ENCODE measurements around the gene MAP7D1. TPM values are rescaled to one million over a fixed set of nuclear protein-coding genes. Genes with fewer than 3 reads are reported as not detected.
A peak's percentile ranks its signal among the peaks of the same experiment; 100 is the strongest.

MAP7D1 gene
- total RNA-seq, 6 experiments from 2014 or later: 202 to 234 (median 210) TPM

DNA sequence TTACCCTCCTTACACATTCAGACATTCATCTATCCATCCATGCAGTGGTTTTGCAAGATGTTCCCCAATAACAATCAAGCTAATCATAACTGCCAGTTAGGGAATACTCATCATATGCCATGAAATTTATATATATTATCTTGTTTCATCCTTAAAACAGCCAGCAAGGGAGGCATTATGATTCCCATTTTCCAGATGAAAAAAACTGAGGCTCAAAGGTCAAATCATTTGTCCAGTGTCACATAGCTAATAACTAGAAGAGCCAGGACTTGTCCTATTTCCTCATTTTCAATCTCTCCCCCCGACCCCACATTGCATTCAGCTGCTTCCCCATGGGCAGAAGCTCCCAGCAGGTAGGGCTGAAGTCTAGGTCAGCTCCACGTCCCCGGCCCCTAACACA is 23.9 kb upstream of the MAP7D1 start:
- DNase-seq: no peak
- no peaks in the 10 kb centered on the region for H3K36me3 Mint-ChIP-seq (ENCODE audit: low read depth)
- TF ChIP-seq, protein P1, sequence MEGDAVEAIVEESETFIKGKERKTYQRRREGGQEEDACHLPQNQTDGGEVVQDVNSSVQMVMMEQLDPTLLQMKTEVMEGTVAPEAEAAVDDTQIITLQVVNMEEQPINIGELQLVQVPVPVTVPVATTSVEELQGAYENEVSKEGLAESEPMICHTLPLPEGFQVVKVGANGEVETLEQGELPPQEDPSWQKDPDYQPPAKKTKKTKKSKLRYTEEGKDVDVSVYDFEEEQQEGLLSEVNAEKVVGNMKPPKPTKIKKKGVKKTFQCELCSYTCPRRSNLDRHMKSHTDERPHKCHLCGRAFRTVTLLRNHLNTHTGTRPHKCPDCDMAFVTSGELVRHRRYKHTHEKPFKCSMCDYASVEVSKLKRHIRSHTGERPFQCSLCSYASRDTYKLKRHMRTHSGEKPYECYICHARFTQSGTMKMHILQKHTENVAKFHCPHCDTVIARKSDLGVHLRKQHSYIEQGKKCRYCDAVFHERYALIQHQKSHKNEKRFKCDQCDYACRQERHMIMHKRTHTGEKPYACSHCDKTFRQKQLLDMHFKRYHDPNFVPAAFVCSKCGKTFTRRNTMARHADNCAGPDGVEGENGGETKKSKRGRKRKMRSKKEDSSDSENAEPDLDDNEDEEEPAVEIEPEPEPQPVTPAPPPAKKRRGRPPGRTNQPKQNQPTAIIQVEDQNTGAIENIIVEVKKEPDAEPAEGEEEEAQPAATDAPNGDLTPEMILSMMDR (IDR thresholded peaks at IDR 0.05): no peak
- H3K9me3 Mint-ChIP-seq: no peaks in the 10 kb centered on the region
- peaks cover 49% of the 10 kb centered on the region for H3K4me1 Mint-ChIP-seq (ENCODE audit: low read depth)
- no peak overlapping the region for H3K27ac Mint-ChIP-seq
- no peak overlapping the region for H3K4me3 Mint-ChIP-seq
- no peaks in the 10 kb centered on the region; the same call in 1 of the 2 replicates for H3K27me3 Mint-ChIP-seq (ENCODE audit: insufficient read depth)

DNA sequence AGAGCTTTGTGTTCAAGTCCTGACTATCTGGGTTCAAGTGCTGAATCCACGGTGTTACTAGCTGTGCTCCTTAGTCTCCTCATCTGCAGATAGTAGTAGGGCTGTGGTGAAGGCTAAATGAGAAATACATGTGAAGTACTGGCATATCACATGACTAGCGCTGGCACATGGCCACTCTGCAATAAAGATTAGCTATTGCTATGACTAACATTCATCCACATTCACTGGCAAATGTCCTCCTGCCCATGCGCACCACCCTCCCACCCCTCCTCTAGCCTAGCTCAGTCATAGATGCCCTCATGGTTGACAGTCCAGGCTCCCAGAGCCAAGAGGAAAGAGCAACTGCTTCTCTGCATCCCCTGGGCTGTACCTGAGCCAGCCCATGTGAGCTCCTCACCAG is 22.5 kb upstream of the MAP7D1 start:
- Mint-ChIP-seq H3K9me3 (no peaks in the 10 kb centered on the region), H3K27ac (peak overlapping the region; percentile 94), H3K36me3 (ENCODE audit: low read depth) (peaks cover 7% of the 10 kb centered on the region), H3K27me3 (ENCODE audit: insufficient read depth) (no peaks in the 10 kb centered on the region; the same call in 1 of the 2 replicates), H3K4me1 (ENCODE audit: low read depth) (peaks cover 58% of the 10 kb centered on the region), H3K4me3 (peak overlapping the region; percentile 36; the same call in 1 of the 2 replicates)
- TF ChIP-seq, protein P1 (IDR thresholded peaks at IDR 0.05): no peak
- DNase-seq: peak; percentile 97

DNA sequence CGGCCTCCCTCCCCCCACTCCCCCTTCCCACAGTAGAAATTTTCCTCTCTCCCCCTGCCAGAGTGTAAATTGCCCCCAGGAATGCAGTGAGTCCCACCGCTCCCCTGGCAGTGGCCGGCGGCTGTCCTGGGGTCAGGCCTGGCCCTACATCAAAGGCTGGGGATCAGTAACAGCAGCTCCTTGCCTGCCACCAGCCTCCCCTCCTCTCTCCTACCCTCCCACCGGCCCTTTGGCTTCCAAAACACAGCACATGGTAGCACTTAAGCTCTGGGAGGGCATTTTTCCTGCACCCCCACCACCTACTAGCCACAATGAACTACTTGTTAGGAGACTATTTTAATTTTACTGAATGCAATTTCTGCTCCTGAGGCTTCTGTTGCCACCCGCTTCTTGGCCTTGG is 21.9 kb upstream of the MAP7D1 start:
- no peaks in the 10 kb centered on the region; the same call in 1 of the 2 replicates for H3K27me3 Mint-ChIP-seq (ENCODE audit: insufficient read depth)
- peak overlapping the region; percentile 94 for H3K27ac Mint-ChIP-seq
- peaks cover 54% of the 10 kb centered on the region for H3K4me1 Mint-ChIP-seq (ENCODE audit: low read depth)
- no peaks in the 10 kb centered on the region for H3K9me3 Mint-ChIP-seq
- peak overlapping the region; percentile 36; the same call in 1 of the 2 replicates for H3K4me3 Mint-ChIP-seq
- no peak for DNase-seq
- TF ChIP-seq, protein P1 (IDR thresholded peaks at IDR 0.05): no peak
- H3K36me3 Mint-ChIP-seq (ENCODE audit: low read depth): peaks cover 7% of the 10 kb centered on the region

DNA sequence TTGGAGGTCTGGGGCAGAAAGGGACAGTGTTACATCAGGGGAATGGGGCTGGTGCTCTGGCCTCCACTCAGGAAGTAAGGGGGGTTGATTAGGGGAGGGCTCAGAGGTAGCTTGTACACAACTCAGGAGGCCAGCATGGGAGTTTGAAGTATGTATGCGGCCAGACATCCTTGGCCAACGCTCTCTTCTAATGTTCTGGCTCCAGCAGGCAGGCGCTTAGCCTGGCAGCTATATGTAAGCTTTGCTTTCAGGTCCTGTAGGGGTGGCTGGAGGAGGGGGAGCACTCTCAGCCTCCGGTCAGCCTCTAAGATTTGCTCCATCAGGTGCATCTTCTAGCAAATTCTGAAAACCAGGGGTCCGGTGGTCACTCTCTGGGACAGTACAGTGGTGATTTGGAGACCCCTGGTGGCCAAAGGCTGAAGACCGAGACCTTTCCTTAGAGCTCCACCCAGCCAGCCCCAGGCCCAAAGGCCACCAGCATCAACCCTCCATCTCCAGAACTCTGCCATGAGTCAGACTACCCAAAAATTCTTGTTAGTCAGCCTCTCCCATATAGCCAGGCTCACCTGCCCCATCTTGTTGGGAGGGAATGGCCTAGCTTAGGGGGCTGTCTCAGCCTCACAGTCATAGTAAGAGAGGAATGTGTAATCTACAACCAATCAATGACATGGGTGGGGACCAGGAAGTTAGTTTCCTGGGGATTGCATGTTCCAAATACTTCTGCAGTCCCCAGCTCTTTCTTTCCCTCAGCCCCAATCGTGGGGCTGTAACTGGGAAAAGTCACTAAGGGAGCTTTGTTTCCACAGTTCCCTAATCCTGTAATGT is 21.2 kb upstream of the MAP7D1 start:
- H3K9me3 Mint-ChIP-seq: no peaks in the 10 kb centered on the region
- no peaks in the 10 kb centered on the region; the same call in 1 of the 2 replicates for H3K27me3 Mint-ChIP-seq (ENCODE audit: insufficient read depth)
- peaks cover 8% of the 10 kb centered on the region for H3K36me3 Mint-ChIP-seq (ENCODE audit: low read depth)
- peaks cover 59% of the 10 kb centered on the region for H3K4me1 Mint-ChIP-seq (ENCODE audit: low read depth)
- H3K27ac Mint-ChIP-seq: peak overlapping the region; percentile 94
- DNase-seq: peak; percentile 34
- TF ChIP-seq, protein P1 (IDR thresholded peaks at IDR 0.05): peak; percentile 91
- H3K4me3 Mint-ChIP-seq: no peak overlapping the region

DNA sequence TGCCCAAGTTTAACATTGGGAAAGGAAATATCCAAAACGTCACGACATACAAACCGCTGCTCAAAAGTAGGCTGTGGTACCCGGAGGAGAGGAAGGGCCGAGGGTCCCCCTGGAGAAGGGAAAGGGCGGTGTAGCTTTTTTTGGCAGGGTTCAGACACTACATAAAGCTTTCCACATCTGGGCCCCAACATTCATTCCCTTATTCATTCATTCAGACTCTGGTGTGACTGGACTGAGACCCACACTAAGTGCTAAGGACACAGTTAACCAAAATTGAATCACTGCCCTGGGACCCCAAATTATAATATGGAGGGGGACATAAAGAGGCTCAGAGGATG is 20.7 kb upstream of the MAP7D1 start:
- Mint-ChIP-seq H3K27ac (peak overlapping the region; percentile 94), H3K4me1 (ENCODE audit: low read depth) (peaks cover 64% of the 10 kb centered on the region), H3K27me3 (ENCODE audit: insufficient read depth) (no peaks in the 10 kb centered on the region; the same call in 1 of the 2 replicates), H3K9me3 (no peaks in the 10 kb centered on the region), H3K36me3 (ENCODE audit: low read depth) (peaks cover 13% of the 10 kb centered on the region), H3K4me3 (no peak overlapping the region)
- no peak for DNase-seq
- TF ChIP-seq, protein P1 (IDR thresholded peaks at IDR 0.05): no peak
